Breast epithelium (tissue), 3 donors: Measurements from ENCODE around the gene MTG1.

Experiments used
- CTCF ChIP-seq, 3 donors: fragments of 450-650 bp; IDR thresholded peaks; one replicate each; pipeline ENCODE4 v1.5.1; 2016 to 2017; ENCODE audit warnings: antibody characterized with exemption in 3 of 3, mild to moderate bottlenecking in 3 of 3, moderate library complexity in 3 of 3
- POLR2A ChIP-seq: fragments of 450-650 bp; IDR thresholded peaks from one replicate; pipeline ENCODE4 v1.6.1; 2016; ENCODE audit warnings: antibody characterized with exemption, mild to moderate bottlenecking, moderate library complexity
- POLR2AphosphoS5 ChIP-seq, 3 donors: sonication (generic); formaldehyde crosslinking; IDR thresholded peaks; one replicate each; pipeline ENCODE4 v1.6.1; 2017; ENCODE audit warnings: antibody characterized with exemption in 3 of 3

DNA sequence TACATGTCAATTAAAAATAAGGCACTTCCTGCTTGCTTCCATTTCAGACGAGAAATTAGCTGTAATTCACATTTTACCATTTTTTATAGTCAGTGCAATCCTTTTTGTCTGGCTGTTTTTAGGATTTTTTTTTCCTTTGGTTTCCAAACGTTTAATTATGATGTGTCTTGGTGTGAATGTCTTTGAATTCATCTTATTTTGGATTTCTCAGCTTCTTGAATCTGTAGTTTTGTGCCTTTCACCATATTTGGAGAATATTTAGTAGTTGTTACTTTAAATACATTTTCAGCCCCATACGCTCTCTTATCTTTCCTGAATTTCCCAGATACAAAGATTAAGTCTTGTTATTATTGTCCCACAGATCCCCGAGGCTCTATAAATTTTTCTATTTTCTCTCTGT is 57.4 kb downstream of the MTG1 start:
- TF ChIP-seq POLR2A, result no peak
- no peak for TF ChIP-seq CTCF (IDR thresholded peaks at IDR 0.05)
- no peak for TF ChIP-seq POLR2AphosphoS5 (IDR thresholded peaks at IDR 0.05)
